ENCODE results near the gene KSR2. TPM values are rescaled to one million over a fixed set of nuclear protein-coding genes. Genes with fewer than 3 reads are reported as not detected.

The KSR2 gene
- total and polyA plus RNA-seq, 2 donors (not counting 3 experiments of a cell fraction or from before 2014, with no cell fraction given): 2.1 to 5.2 TPM

DNA sequence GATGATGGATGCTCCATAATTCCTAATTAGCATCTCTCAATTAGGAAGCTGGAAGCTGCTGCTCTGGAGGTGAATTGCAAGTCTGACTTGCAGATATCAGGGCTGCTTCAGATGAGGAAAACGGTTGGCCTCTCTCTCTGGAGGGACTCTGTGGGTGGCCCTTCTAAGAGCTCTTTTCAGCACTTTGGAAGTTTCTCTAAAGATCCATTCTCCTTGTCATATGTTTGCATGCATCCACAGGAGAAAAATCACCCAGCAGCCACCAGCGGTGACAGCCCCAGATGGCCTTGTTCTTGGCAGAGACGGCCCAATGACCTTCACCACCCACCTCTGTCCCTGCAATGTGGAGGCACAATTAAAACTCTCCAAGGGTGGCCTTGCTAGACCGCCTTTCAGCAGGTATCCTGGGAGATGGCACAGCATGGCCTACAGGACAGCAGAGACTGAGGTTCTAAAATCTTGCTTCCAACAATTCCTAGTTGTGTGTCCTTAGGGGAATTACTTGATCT is 42.3 kb downstream of the KSR2 start:
- no peaks in the 10 kb centered on the region for H3K9me1 ChIP-seq (replicated peaks; ENCODE audit: control insufficient read depth, extremely low read depth, insufficient read depth, low read length)
- ChIA-PET CTCF (interaction anchor here (1.1 kb wide), 1 partner anchor 52 kb away, joined by 3 read pairs; no protein-coding TSS in a partner anchor), POLR2A (no interaction called here)
- no peak overlapping the region for H3K9ac ChIP-seq (replicated peaks; ENCODE audit: extremely low read depth, insufficient read depth, low read length)
- no peak overlapping the region for H3K4me3 ChIP-seq (replicated peaks in 1 of 3; ENCODE audit: insufficient read depth in 1 of 3, low read depth in 1 of 3, low read length in 3 of 3)
- TF ChIP-seq MYC (IDR thresholded peaks at IDR 0.05; ENCODE audit: low read depth, low read length) (no peak), FOS (IDR thresholded peaks at IDR 0.05; ENCODE audit: borderline replicate concordance, insufficient read depth, low read length) (no peak), GATA2 (IDR thresholded peaks at IDR 0.05; ENCODE audit: insufficient read depth, insufficient read length, low read depth, low read length) (no peak), EZH2 (IDR thresholded peaks at IDR 0.05; ENCODE audit: borderline replicate concordance, low read depth, low read length, severe bottlenecking) (no peak), POLR2AphosphoS5 (IDR thresholded peaks at IDR 0.05; ENCODE audit: insufficient read depth, low read depth, low read length) (no peak), POLR2A (IDR thresholded peaks at IDR 0.05; ENCODE audit: low read depth, low read length) (no peak), JUN (IDR thresholded peaks at IDR 0.05; ENCODE audit: borderline replicate concordance, insufficient read depth, insufficient read length, low read depth) (no peak)
- TF ChIP-seq, protein P1, sequence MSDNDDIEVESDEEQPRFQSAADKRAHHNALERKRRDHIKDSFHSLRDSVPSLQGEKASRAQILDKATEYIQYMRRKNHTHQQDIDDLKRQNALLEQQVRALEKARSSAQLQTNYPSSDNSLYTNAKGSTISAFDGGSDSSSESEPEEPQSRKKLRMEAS (IDR thresholded peaks at IDR 0.05; ENCODE audit: insufficient read depth, insufficient read length): no peak
- TF ChIP-seq, protein P2, sequence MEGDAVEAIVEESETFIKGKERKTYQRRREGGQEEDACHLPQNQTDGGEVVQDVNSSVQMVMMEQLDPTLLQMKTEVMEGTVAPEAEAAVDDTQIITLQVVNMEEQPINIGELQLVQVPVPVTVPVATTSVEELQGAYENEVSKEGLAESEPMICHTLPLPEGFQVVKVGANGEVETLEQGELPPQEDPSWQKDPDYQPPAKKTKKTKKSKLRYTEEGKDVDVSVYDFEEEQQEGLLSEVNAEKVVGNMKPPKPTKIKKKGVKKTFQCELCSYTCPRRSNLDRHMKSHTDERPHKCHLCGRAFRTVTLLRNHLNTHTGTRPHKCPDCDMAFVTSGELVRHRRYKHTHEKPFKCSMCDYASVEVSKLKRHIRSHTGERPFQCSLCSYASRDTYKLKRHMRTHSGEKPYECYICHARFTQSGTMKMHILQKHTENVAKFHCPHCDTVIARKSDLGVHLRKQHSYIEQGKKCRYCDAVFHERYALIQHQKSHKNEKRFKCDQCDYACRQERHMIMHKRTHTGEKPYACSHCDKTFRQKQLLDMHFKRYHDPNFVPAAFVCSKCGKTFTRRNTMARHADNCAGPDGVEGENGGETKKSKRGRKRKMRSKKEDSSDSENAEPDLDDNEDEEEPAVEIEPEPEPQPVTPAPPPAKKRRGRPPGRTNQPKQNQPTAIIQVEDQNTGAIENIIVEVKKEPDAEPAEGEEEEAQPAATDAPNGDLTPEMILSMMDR (IDR thresholded peaks at IDR 0.05; ENCODE audit: extremely low read depth in 1 of 2, insufficient read depth in 1 of 2, low read depth in 1 of 2, low read length in 2 of 2): no peak
- H3K27me3 ChIP-seq (ENCODE audit: control insufficient read depth in 2 of 2, insufficient read depth in 2 of 2, low read length in 2 of 2): no peaks in the 10 kb centered on the region
- intact Hi-C loops (cut with micrococcal nuclease) (no loop called here), dilution Hi-C loops (cut with MboI; ENCODE audit: extremely low pct_ligation_motif_present, low sequenced_read_pairs) (no loop called here)
- DNase-seq (ENCODE audit: low read depth, low spot score) (no peak), FAIRE-seq (no peak)
- no peaks in the 10 kb centered on the region for H3K79me2 ChIP-seq (ENCODE audit: control insufficient read depth, insufficient read depth, low read length)
- no peaks in the 10 kb centered on the region for H3K9me3 ChIP-seq (replicated peaks; ENCODE audit: control insufficient read depth, insufficient read depth, low read length)
- no peaks in the 10 kb centered on the region for H4K20me1 ChIP-seq (replicated peaks; ENCODE audit: control insufficient read depth, extremely low read depth, insufficient read depth, low read length)
- H3K36me3 ChIP-seq (ENCODE audit: control insufficient read depth in 2 of 2, extremely low read depth in 1 of 2, insufficient read depth in 2 of 2, low read length in 2 of 2): no peaks in the 10 kb centered on the region
- H3K4me2 ChIP-seq (ENCODE audit: insufficient read depth, low read length): no peak overlapping the region
- BruUV-seq (replicated peaks): no TSS peak
- no peaks in the 10 kb centered on the region for H3K4me1 ChIP-seq (ENCODE audit: control insufficient read depth, extremely low read depth, insufficient read depth, low read length)
- no peak overlapping the region for H2AFZ ChIP-seq (ENCODE audit: low read depth, low read length)
- H3K27ac ChIP-seq (ENCODE audit: insufficient read depth, low read depth, low read length): no peak overlapping the region

All from endothelial cell of umbilical vein (primary cell).